ENCODE data around the gene RNF111.

RNF111 gene

DNA sequence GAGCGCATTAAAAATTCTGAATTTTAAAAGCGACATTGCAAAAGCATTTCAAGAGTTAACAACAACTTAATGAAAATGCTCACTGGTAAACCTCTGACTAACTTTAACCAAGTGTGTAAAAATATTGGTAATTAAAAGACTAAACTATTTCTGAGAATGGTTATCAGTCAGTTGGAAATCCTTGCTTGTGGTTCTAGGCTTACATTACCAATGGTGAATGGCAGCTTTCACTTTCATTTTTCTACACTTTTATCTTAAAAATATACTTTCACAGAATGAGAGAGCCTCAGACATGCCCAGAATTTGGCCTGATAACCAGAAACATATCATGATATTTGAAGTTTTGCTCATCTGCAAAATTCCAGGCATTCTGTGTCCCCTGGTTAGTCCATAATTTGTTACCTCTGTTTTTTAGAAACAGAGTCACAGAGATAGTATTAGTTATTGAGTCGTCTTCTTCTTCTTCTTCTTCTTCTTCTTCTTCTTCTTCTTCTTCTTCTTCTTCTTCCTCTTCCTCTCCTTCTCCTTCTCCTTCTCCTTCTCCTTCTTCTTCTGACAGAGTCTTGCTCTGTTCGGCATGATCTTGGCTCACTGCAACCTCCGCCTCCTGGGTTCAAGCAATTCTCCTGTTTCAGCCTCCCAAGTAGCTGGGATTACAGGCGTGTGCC, 5.5 kb upstream of the RNF111 start:
- no peak overlapping the region for H3K4me3 ChIP-seq (ENCODE audit: low read length)
- DNase-seq (ENCODE audit: low read depth): no peak
- TF ChIP-seq, protein P1, sequence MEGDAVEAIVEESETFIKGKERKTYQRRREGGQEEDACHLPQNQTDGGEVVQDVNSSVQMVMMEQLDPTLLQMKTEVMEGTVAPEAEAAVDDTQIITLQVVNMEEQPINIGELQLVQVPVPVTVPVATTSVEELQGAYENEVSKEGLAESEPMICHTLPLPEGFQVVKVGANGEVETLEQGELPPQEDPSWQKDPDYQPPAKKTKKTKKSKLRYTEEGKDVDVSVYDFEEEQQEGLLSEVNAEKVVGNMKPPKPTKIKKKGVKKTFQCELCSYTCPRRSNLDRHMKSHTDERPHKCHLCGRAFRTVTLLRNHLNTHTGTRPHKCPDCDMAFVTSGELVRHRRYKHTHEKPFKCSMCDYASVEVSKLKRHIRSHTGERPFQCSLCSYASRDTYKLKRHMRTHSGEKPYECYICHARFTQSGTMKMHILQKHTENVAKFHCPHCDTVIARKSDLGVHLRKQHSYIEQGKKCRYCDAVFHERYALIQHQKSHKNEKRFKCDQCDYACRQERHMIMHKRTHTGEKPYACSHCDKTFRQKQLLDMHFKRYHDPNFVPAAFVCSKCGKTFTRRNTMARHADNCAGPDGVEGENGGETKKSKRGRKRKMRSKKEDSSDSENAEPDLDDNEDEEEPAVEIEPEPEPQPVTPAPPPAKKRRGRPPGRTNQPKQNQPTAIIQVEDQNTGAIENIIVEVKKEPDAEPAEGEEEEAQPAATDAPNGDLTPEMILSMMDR (IDR thresholded peaks at IDR 0.05; ENCODE audit: insufficient read depth, low read depth, low read length, missing control alignments): no peak

DNA sequence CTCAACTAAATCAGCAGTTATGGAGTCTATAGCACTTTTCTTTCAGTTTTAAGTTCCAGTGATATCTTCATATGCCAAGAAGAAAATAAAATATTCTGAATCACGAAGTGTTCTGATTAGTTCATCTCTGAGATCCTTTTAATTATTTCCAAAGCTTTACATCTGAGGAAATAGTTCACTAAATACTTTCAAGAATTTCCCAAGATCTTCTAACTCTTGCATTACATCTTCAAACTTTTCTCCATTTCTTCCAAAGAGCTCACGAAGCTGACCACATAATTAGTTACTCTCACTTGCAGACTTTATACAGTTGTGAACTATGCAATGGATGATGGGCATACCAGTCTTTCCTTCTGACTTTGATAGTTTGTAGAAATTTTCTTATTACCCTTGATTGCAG, 4.2 kb upstream of the RNF111 start:
- DNase-seq (ENCODE audit: low read depth): no peak
- H3K4me3 ChIP-seq (ENCODE audit: low read length): no peak overlapping the region
- TF ChIP-seq, protein P1 (IDR thresholded peaks at IDR 0.05; ENCODE audit: insufficient read depth, low read depth, low read length, missing control alignments): no peak

DNA sequence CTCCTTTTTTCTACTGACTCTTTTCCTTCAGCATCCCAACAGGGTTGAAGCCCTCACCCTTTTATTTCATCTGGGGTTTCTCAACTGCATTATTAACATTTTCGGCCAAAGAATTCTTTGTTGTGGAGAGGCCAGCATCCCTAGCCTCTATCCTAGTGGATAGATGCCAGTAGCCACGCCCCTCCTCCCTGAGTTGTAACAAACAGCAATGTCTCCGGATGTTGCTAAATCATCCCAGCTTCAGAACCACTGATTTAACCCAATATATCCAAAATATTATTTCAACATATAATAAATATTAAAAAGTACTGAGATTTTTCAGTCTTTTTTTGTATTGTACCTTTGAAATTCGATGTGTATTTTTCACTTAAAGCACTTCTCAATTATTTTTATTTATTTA, 2.0 kb upstream of the RNF111 start:
- TF ChIP-seq, protein P1 (IDR thresholded peaks at IDR 0.05; ENCODE audit: insufficient read depth, low read depth, low read length, missing control alignments): no peak
- no peak overlapping the region for H3K4me3 ChIP-seq (ENCODE audit: low read length)
- DNase-seq (ENCODE audit: low read depth): peak; percentile 33

DNA sequence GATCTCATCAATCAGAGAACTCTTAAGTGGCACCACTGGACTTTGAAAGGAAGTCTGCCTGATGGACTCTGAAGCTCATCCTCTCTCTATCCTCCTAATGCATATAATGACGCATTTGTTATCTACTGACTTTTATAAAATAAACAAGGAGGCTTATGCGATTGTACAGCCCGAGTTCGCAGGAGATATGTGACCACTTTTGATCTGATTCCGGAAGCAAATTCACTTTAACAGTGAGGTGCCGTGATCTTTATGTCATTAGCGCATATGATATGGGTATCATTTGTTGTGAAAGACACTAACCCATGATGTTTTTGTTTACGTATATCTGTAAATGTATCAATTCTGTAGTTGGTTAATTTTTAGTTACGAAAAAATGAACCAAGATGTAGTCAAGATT, 427 bp upstream of the RNF111 start:
- TF ChIP-seq, protein P1 (IDR thresholded peaks at IDR 0.05; ENCODE audit: insufficient read depth, low read depth, low read length, missing control alignments): no peak
- peak overlapping the region; percentile 94 for H3K4me3 ChIP-seq (ENCODE audit: low read length)
- DNase-seq (ENCODE audit: low read depth): no peak

DNA sequence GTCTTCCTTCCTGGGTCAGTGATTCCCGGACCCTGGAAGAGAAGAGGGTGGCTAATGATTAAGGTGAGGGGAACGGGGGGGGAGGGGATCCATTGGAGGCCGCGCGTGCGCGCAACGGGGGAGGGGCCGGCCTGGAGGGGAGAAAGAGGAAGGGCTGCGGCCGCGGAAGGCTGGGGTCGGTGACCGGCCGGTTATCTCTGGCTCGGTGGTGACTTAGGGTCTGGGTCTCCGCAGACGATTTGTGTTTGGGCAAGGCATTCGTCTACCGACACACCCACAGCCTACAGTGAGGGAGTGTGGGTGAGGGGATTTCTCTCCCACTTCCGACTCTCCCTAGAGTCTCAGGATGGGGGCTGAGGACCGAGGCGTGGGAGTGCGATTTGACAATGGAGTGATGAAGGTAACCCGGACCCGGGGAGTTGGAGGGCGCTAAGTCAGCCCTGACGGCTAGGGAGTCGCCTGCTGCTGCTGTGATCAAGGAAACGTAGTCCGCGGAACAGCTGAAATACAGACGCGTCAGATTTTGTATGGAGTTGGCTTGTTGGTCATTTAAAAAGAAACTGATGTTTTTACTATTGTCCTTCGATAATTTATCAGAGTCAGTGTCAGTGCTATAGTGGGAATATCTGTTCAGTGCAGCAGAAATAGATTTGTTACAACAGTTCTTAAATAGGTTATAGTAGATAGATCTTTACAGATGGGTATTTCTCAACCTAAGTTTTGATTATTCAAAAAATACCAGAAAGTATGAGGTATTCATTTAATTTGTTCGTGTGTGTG, 733 bp downstream of the RNF111 start:
- peak; percentile 61 for DNase-seq (ENCODE audit: low read depth)

DNA sequence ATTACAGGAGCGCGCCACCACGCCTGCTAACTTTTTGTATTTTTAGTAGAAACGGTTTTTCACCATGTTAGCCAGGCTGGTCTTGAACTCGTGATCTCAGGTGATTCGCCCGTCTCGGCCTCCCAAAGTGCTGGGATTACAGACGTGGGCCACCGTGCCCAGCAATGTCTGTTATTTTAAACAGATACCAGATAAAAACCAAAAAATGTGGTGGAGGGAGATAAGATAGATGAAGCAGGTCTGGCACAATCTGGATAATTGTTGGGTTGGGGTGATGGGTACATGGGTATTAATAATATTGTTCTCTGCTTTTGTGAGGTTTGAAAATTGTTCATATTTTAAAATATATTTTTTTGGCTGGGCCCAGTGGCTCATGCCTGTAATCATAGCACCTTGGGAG, 4.7 kb downstream of the RNF111 start:
- DNase-seq (ENCODE audit: low read depth): no peak
- no peak overlapping the region for H3K4me3 ChIP-seq (ENCODE audit: low read length)
- TF ChIP-seq, protein P1 (IDR thresholded peaks at IDR 0.05; ENCODE audit: insufficient read depth, low read depth, low read length, missing control alignments): no peak

More for the DNA sequence above, 733 bp downstream of the RNF111 start:
- peak overlapping the region; percentile 94 for H3K4me3 ChIP-seq (ENCODE audit: low read length)
- TF ChIP-seq, protein P1 (IDR thresholded peaks at IDR 0.05; ENCODE audit: insufficient read depth, low read depth, low read length, missing control alignments): no peak

Data from epithelial cell of esophagus (primary cell).